ENCODE results near the gene STOML2.

Gene STOML2

DNA sequence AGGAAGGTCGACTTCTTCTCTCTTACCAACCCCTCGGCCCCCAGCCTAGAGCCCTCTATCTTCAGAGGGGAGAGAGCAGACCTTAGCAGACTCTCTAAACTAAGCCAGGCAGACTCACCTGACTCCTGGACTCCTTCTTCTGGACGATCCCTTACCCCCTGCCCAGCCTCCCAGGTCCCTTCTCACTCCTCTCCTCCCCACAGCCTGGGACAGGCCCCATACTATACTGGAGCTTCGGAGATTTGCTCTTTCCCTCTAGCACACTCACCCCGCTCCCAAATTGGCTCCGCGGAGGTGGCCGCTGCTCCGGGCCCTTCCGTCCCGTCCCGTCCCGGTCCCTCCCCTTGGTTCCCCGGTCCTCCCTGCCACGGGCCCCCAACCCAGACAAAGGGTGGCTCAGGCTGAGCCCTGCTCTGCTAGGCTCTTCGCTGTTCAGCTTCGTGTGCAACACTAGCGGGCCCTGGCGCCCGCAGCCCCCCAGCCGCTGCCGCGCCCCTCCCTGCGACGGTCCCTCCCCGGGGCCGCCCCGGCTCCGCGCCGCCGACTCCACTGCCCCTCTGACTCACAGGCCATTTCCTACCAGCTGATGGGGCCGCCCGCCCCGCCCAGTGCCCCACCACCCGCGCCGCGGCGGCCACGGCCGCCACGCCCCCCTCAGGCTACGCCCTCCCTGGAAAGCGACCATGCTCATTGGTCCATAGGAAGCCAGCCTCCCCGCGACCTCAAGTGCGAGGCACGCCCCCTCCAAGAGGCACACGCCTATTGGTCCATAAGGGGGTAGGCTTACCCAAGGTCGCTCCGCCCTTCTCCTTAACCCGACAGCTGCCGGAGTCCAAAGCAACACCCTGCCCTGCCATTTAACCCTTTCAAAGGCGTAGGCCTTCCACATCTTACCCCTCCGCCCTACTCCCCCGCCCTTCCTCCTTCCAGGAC, 8.3 kb upstream of the STOML2 start:
- Histone ChIP-seq H3K4me1 (ENCODE audit: low read length) (peaks cover 28% of the 10 kb centered on the region), H3F3A (ENCODE audit: insufficient read depth, low read length) (peaks cover 16% of the 10 kb centered on the region; the same call in 1 of the 2 replicates), H3K9me3 (replicated peaks; ENCODE audit: insufficient read depth, low read length) (no peaks in the 10 kb centered on the region), H3K9ac (ENCODE audit: low read length) (peak overlapping the region; percentile 61; the same call in 1 of the 2 replicates), H3K79me2 (ENCODE audit: low read length) (peaks cover 16% of the 10 kb centered on the region), H3K4me2 (ENCODE audit: low read depth, low read length) (peak overlapping the region; percentile 97), H2AFZ (ENCODE audit: low read length) (peak overlapping the region; percentile 72), H4K20me1 (ENCODE audit: insufficient read depth, low read length) (no peaks in the 10 kb centered on the region), H3K9me2 (replicated peaks; ENCODE audit: insufficient read depth, low read length) (no peaks in the 10 kb centered on the region), H3K27ac (ENCODE audit: low read length) (no peak overlapping the region), H3K27me3 (replicated peaks; ENCODE audit: insufficient read depth, low read length) (no peaks in the 10 kb centered on the region), H3K36me3 (replicated peaks; ENCODE audit: insufficient read depth, low read length) (no peaks in the 10 kb centered on the region), H3K4me3 (ENCODE audit: low read length) (peak overlapping the region; percentile 70)
- TF ChIP-seq, protein P1, sequence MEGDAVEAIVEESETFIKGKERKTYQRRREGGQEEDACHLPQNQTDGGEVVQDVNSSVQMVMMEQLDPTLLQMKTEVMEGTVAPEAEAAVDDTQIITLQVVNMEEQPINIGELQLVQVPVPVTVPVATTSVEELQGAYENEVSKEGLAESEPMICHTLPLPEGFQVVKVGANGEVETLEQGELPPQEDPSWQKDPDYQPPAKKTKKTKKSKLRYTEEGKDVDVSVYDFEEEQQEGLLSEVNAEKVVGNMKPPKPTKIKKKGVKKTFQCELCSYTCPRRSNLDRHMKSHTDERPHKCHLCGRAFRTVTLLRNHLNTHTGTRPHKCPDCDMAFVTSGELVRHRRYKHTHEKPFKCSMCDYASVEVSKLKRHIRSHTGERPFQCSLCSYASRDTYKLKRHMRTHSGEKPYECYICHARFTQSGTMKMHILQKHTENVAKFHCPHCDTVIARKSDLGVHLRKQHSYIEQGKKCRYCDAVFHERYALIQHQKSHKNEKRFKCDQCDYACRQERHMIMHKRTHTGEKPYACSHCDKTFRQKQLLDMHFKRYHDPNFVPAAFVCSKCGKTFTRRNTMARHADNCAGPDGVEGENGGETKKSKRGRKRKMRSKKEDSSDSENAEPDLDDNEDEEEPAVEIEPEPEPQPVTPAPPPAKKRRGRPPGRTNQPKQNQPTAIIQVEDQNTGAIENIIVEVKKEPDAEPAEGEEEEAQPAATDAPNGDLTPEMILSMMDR (IDR thresholded peaks at IDR 0.05; ENCODE audit: low read length): no peak
- TF ChIP-seq EZH2phosphoT487 (IDR thresholded peaks at IDR 0.05; ENCODE audit: low read length): no peak
- TF ChIP-seq EZH2 (optimal IDR thresholded peaks at IDR 0.05; ENCODE audit: low read depth, low read length): no peak
- DNase-seq: peak; percentile 99

DNA sequence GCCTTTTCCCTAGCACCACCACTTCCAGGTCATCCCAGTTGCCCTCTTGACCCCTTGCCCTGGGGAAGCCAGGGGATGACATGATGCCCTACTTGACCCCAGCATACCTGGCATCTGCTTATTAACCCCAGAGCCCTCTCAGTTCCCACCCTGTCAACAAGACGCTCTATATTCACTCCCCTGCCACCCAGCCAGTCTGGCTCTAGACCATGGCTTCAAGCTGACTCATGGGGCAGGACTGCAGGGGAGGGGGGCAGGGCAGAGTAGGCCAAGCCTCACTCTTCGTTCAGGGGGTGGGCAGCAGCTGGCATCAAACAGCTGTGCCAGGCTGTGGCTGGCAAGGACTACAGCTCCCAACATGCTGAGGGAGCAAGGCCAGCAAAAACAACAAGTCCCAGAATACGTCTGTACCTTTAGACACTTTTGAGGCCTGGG, 7.4 kb upstream of the STOML2 start:
- TF ChIP-seq, protein P1 (IDR thresholded peaks at IDR 0.05; ENCODE audit: low read length): no peak
- TF ChIP-seq EZH2 (optimal IDR thresholded peaks at IDR 0.05; ENCODE audit: low read depth, low read length) (no peak), EZH2phosphoT487 (IDR thresholded peaks at IDR 0.05; ENCODE audit: low read length) (no peak)
- Histone ChIP-seq H3K9ac (ENCODE audit: low read length) (no peak overlapping the region), H3K4me2 (ENCODE audit: low read depth, low read length) (no peak overlapping the region), H3K27ac (ENCODE audit: low read length) (no peak overlapping the region), H3K4me1 (ENCODE audit: low read length) (peaks cover 28% of the 10 kb centered on the region), H4K20me1 (ENCODE audit: insufficient read depth, low read length) (no peaks in the 10 kb centered on the region), H3K4me3 (ENCODE audit: low read length) (no peak overlapping the region), H2AFZ (ENCODE audit: low read length) (no peak overlapping the region), H3K9me3 (replicated peaks; ENCODE audit: insufficient read depth, low read length) (no peaks in the 10 kb centered on the region), H3K36me3 (replicated peaks; ENCODE audit: insufficient read depth, low read length) (no peaks in the 10 kb centered on the region), H3K9me2 (replicated peaks; ENCODE audit: insufficient read depth, low read length) (no peaks in the 10 kb centered on the region), H3F3A (ENCODE audit: insufficient read depth, low read length) (peaks cover 12% of the 10 kb centered on the region; the same call in 1 of the 2 replicates), H3K79me2 (ENCODE audit: low read length) (peaks cover 16% of the 10 kb centered on the region), H3K27me3 (replicated peaks; ENCODE audit: insufficient read depth, low read length) (no peaks in the 10 kb centered on the region)
- DNase-seq: no peak

DNA sequence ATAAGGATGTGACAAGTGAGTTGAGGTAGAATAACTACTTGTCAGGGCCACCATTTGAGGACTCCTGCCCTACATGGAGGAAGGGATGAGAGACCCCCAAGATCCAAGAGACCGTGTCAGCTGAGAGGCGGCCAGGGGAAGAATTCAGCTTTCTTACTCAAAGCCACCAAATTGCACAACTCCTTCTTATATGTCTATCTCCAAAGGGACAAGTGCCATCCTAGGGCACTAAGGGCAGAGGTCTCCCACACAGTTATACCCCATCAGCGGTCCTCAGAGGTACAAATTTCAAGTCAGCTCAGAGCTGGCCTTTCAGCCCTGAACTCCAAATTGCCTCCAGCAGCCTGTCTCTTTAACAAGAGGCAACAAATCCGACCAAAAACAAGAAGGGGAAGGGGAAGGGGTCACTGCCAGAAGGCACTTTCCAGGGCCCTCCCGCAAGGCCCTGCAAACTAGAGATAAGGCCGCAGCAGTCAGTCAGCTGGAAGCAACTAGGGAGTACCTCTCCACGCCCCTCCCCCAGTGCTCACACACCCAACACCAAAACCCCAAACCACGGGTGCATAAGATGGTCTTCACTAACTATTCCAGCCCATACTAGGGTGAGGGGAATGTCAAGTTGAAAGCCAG, 6.1 kb upstream of the STOML2 start:
- H3K4me2 ChIP-seq (ENCODE audit: low read depth, low read length): no peak overlapping the region
- H3K4me1 ChIP-seq (ENCODE audit: low read length): peaks cover 18% of the 10 kb centered on the region
- H3F3A ChIP-seq (ENCODE audit: insufficient read depth, low read length): peaks cover 5% of the 10 kb centered on the region; the same call in 1 of the 2 replicates
- TF ChIP-seq EZH2phosphoT487 (IDR thresholded peaks at IDR 0.05; ENCODE audit: low read length) (no peak), EZH2 (optimal IDR thresholded peaks at IDR 0.05; ENCODE audit: low read depth, low read length) (no peak)
- TF ChIP-seq, protein P1 (IDR thresholded peaks at IDR 0.05; ENCODE audit: low read length): no peak
- no peaks in the 10 kb centered on the region for H4K20me1 ChIP-seq (ENCODE audit: insufficient read depth, low read length)
- no peak for DNase-seq
- H3K9me3 ChIP-seq (replicated peaks; ENCODE audit: insufficient read depth, low read length): no peaks in the 10 kb centered on the region
- H3K9ac ChIP-seq (ENCODE audit: low read length): no peak overlapping the region
- H3K27me3 ChIP-seq (replicated peaks; ENCODE audit: insufficient read depth, low read length): no peaks in the 10 kb centered on the region
- H3K4me3 ChIP-seq (ENCODE audit: low read length): no peak overlapping the region
- no peaks in the 10 kb centered on the region for H3K36me3 ChIP-seq (replicated peaks; ENCODE audit: insufficient read depth, low read length)
- H3K27ac ChIP-seq (ENCODE audit: low read length): no peak overlapping the region
- H2AFZ ChIP-seq (ENCODE audit: low read length): no peak overlapping the region
- H3K9me2 ChIP-seq (replicated peaks; ENCODE audit: insufficient read depth, low read length): no peaks in the 10 kb centered on the region
- H3K79me2 ChIP-seq (ENCODE audit: low read length): peaks cover 16% of the 10 kb centered on the region
